Neural progenitor cell (in vitro differentiated cells): ENCODE data around the gene RIOK2. TPM values are rescaled to one million over a fixed set of nuclear protein-coding genes. Genes with fewer than 3 reads are reported as not detected.

Experiments used
- DNase-seq: peaks from one replicate; pipeline ENCODE4 v3.0.0-alpha.2; 2016; ENCODE audit warnings: low spot score
- H2AFZ ChIP-seq: fragments of 200-600 bp; sonication (generic); replicated peaks from 2 replicates; pipeline ENCODE4 v1.6.1; 2016; ENCODE audit warnings: antibody characterized with exemption
- H3F3A ChIP-seq: fragments of 200-600 bp; sonication (generic); 2 replicates; pipeline ENCODE4 v1.6.1; 2016; ENCODE audit warnings: antibody characterized with exemption, low read depth
- H3K27ac ChIP-seq: fragments of 200-600 bp; sonication (generic); 2 replicates; pipeline ENCODE4 v1.5.1; 2016; ENCODE audit warnings: mild to moderate bottlenecking
- H3K27me3 ChIP-seq: fragments of 200-600 bp; sonication (generic); 2 replicates; pipeline ENCODE4 v1.6.1; 2016; ENCODE audit warnings: mild to moderate bottlenecking, moderate library complexity
- H3K36me3 ChIP-seq: fragments of 200-600 bp; sonication (generic); 2 replicates; pipeline ENCODE4 v1.5.1; 2016
- H3K4me1 ChIP-seq: fragments of 200-600 bp; sonication (generic); 2 replicates; pipeline ENCODE4 v1.6.1; 2016; ENCODE audit warnings: mixed run types
- H3K4me2 ChIP-seq: fragments of 200-600 bp; sonication (generic); 2 replicates; pipeline ENCODE4 v1.6.1; 2016
- H3K4me3 ChIP-seq: fragments of 200-600 bp; sonication (generic); 2 replicates; pipeline ENCODE4 v1.5.1; 2016
- H3K79me2 ChIP-seq: fragments of 200-600 bp; sonication (generic); 2 replicates; pipeline ENCODE4 v1.6.1; 2016; ENCODE audit warnings: low read depth
- H3K9ac ChIP-seq: fragments of 200-600 bp; sonication (generic); 2 replicates; pipeline ENCODE4 v1.6.1; 2016
- H3K9me3 ChIP-seq: fragments of 200-600 bp; sonication (generic); 2 replicates; pipeline ENCODE4 v1.5.1; 2016; ENCODE audit warnings: low read depth
- H4K20me1 ChIP-seq: fragments of 200-600 bp; sonication (generic); 2 replicates; pipeline ENCODE4 v1.6.1; 2016; ENCODE audit warnings: low read depth
- H3K27ac Mint-ChIP-seq: 3 replicates; pipeline ENCODE4 v1.8.0; 2021; ENCODE audit warnings: mixed read lengths
- H3K27me3 Mint-ChIP-seq: 2 replicates; pipeline ENCODE4 v1.8.0; 2022; ENCODE audit warnings: low read depth, mild to moderate bottlenecking, inconsistent platforms, moderate library complexity, mixed read lengths; ENCODE audit not compliant: insufficient read depth
- H3K36me3 Mint-ChIP-seq: 3 replicates; pipeline ENCODE4 v1.8.0; 2021; ENCODE audit warnings: mixed read lengths
- H3K4me1 Mint-ChIP-seq: 3 replicates; pipeline ENCODE4 v1.8.0; 2021; ENCODE audit warnings: mixed read lengths
- H3K4me3 Mint-ChIP-seq: 3 replicates; pipeline ENCODE4 v1.8.0; 2021; ENCODE audit warnings: mild to moderate bottlenecking, moderate library complexity, mixed read lengths
- H3K9me3 Mint-ChIP-seq: 3 replicates; pipeline ENCODE4 v1.8.0; 2020; ENCODE audit warnings: mixed read lengths
- CTCF ChIP-seq: fragments of 200-600 bp; sonication (generic); IDR thresholded peaks from 2 replicates; pipeline ENCODE4 v1.5.1; 2017; ENCODE audit warnings: antibody characterized with exemption, mild to moderate bottlenecking
- EZH2 ChIP-seq: fragments of 200-600 bp; sonication (generic); IDR thresholded peaks from 2 replicates; pipeline ENCODE4 v1.6.1; 2017; ENCODE audit warnings: antibody characterized with exemption, mild to moderate bottlenecking, moderate library complexity
- EZH2phosphoT487 ChIP-seq: fragments of 200-600 bp; sonication (generic); IDR thresholded peaks from 2 replicates; pipeline ENCODE4 v1.6.1; 2017; ENCODE audit warnings: antibody characterized with exemption
- total RNA-seq: library from RNA; depleted of rRNA; stranded (reverse); fragments of >200 nt; gene quantifications from 2 replicates; pipeline ENCODE4 v1.2.3, GENCODE V29; 2015; ENCODE audit warnings: low replicate concordance

RIOK2 gene
- total RNA-seq, 1 donor from 2014 or later = 33.1 TPM

GRCh38 chr5:97133101-97133500 is 49.9 kb downstream of the RIOK2 start:
- TF ChIP-seq EZH2phosphoT487 = no peak
- Mint-ChIP-seq H3K4me1 (peaks cover 49% of the 10 kb centered on the region), H3K9me3 (peaks cover 8% of the 10 kb centered on the region), H3K27me3 (no peaks in the 10 kb centered on the region), H3K4me3 (no peak overlapping the region), H3K36me3 (peaks cover 54% of the 10 kb centered on the region), H3K27ac (no peak overlapping the region)
- peaks cover 7% of the 10 kb centered on the region for H3K36me3 ChIP-seq
- H3K79me2 ChIP-seq = peaks cover 96% of the 10 kb centered on the region
- no peak overlapping the region for H2AFZ ChIP-seq
- H3K4me2 ChIP-seq = no peak overlapping the region
- peaks cover 42% of the 10 kb centered on the region for H4K20me1 ChIP-seq
- H3K27ac ChIP-seq = no peak overlapping the region
- no peaks in the 10 kb centered on the region for H3K27me3 ChIP-seq
- H3K9me3 ChIP-seq = no peaks in the 10 kb centered on the region
- H3K4me3 ChIP-seq = no peak overlapping the region
- no peak overlapping the region for H3K9ac ChIP-seq
- no peak for DNase-seq
- H3K4me1 ChIP-seq = peaks cover 80% of the 10 kb centered on the region
- peaks cover 30% of the 10 kb centered on the region for H3F3A ChIP-seq

DNA sequence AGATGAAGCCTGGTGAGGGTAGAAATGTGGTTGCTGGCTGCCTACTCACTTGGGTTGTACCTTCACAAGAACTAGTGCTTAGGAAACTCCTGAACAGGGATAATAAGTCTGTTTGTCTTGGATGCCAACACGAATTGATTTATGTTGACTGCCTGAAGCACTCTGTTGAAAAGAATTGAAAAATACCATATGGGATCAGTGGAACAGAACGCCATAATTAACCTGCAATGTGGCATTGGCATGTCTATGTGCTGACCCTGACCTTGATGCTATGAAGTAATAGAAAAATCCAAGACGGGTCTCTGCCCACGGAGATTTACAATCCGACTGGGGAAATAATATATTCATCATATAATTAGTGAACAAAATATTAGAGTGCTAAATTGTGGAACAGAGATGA is 51.1 kb downstream of the RIOK2 start:
- peaks cover 96% of the 10 kb centered on the region for H3K79me2 ChIP-seq
- no peak for TF ChIP-seq EZH2
- no peak for TF ChIP-seq EZH2phosphoT487
- TF ChIP-seq CTCF = no peak
- no peak overlapping the region for H2AFZ ChIP-seq
- H3K4me2 ChIP-seq = no peak overlapping the region
- H3K36me3 ChIP-seq = peaks cover 7% of the 10 kb centered on the region
- no peak overlapping the region for H3K4me3 ChIP-seq
- H3F3A ChIP-seq = peaks cover 29% of the 10 kb centered on the region
- no peak overlapping the region for H3K4me3 Mint-ChIP-seq
- H3K27ac ChIP-seq = no peak overlapping the region
- peaks cover 68% of the 10 kb centered on the region for H3K4me1 ChIP-seq
- peak overlapping the region; percentile 26 for H3K27ac Mint-ChIP-seq
- H3K36me3 Mint-ChIP-seq = peaks cover 65% of the 10 kb centered on the region
- no peak overlapping the region for H3K9ac ChIP-seq
- no peaks in the 10 kb centered on the region for H3K27me3 Mint-ChIP-seq
- peaks cover 40% of the 10 kb centered on the region for H3K4me1 Mint-ChIP-seq
- no peaks in the 10 kb centered on the region for H3K9me3 ChIP-seq
- H3K9me3 Mint-ChIP-seq = peaks cover 8% of the 10 kb centered on the region
- H3K27me3 ChIP-seq = no peaks in the 10 kb centered on the region
- DNase-seq = no peak
- H4K20me1 ChIP-seq = peaks cover 35% of the 10 kb centered on the region

GRCh38 chr5:97131139-97131710 is 51.8 kb downstream of the RIOK2 start:
- no peaks in the 10 kb centered on the region for H3K9me3 ChIP-seq
- Mint-ChIP-seq H3K4me3 (no peak overlapping the region), H3K36me3 (peaks cover 64% of the 10 kb centered on the region), H3K27me3 (no peaks in the 10 kb centered on the region), H3K27ac (no peak overlapping the region), H3K9me3 (peaks cover 9% of the 10 kb centered on the region), H3K4me1 (peaks cover 34% of the 10 kb centered on the region)
- no peak overlapping the region for H3K9ac ChIP-seq
- H3K36me3 ChIP-seq = peaks cover 7% of the 10 kb centered on the region
- TF ChIP-seq EZH2 = no peak
- H3K27me3 ChIP-seq = no peaks in the 10 kb centered on the region
- H3K79me2 ChIP-seq = peaks cover 95% of the 10 kb centered on the region
- H3F3A ChIP-seq = peaks cover 22% of the 10 kb centered on the region
- peak overlapping the region; percentile 63 for H3K4me2 ChIP-seq
- no peak overlapping the region for H3K4me3 ChIP-seq
- peaks cover 28% of the 10 kb centered on the region for H4K20me1 ChIP-seq
- H3K4me1 ChIP-seq = peaks cover 61% of the 10 kb centered on the region
- no peak overlapping the region for H2AFZ ChIP-seq
- no peak for DNase-seq
- H3K27ac ChIP-seq = no peak overlapping the region

DNA sequence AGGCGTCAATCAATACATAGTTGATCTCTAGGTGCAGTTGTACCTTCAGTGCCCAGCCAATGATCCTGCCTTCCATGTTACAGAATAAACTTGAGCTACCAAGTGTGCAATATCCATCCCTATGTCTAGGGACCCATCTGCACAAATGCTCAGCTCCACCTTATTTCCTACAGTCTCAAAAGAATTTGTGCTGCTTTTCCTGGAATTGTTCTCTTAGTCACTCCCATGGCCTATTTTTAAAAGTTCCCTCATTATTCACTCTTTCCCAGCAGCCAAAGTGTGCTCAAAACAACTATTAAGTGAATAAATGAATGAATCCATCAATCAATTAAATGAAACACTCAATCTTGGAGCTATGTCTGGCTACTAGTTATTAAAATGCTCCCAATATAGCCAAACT is 55.3 kb downstream of the RIOK2 start:
- H3K9me3 ChIP-seq = no peaks in the 10 kb centered on the region
- no peak for DNase-seq
- peaks cover 31% of the 10 kb centered on the region for H3K4me1 ChIP-seq
- no peaks in the 10 kb centered on the region for H3F3A ChIP-seq
- TF ChIP-seq CTCF = no peak
- TF ChIP-seq EZH2 = no peak
- TF ChIP-seq EZH2phosphoT487 = no peak
- no peak overlapping the region for H3K27ac ChIP-seq
- peaks cover 68% of the 10 kb centered on the region for H3K36me3 Mint-ChIP-seq
- H3K79me2 ChIP-seq = peaks cover 78% of the 10 kb centered on the region
- no peak overlapping the region for H3K4me2 ChIP-seq
- peaks cover 13% of the 10 kb centered on the region for H4K20me1 ChIP-seq
- no peaks in the 10 kb centered on the region for H3K27me3 Mint-ChIP-seq
- peaks cover 17% of the 10 kb centered on the region for H3K9me3 Mint-ChIP-seq
- no peak overlapping the region for H3K9ac ChIP-seq
- H3K4me3 Mint-ChIP-seq = no peak overlapping the region
- no peak overlapping the region for H3K4me3 ChIP-seq
- no peak overlapping the region for H2AFZ ChIP-seq
- no peaks in the 10 kb centered on the region for H3K27me3 ChIP-seq
- no peak overlapping the region for H3K27ac Mint-ChIP-seq
- peaks cover 19% of the 10 kb centered on the region for H3K36me3 ChIP-seq
- H3K4me1 Mint-ChIP-seq = peaks cover 15% of the 10 kb centered on the region
